ENCODE data around the gene ACAA1.
"Not testable (repeated sequence)": the region's sequence is repeated elsewhere in the genome, so short reads cannot be mapped to it uniquely, and the experiment has no call there.

Gene ACAA1

DNA sequence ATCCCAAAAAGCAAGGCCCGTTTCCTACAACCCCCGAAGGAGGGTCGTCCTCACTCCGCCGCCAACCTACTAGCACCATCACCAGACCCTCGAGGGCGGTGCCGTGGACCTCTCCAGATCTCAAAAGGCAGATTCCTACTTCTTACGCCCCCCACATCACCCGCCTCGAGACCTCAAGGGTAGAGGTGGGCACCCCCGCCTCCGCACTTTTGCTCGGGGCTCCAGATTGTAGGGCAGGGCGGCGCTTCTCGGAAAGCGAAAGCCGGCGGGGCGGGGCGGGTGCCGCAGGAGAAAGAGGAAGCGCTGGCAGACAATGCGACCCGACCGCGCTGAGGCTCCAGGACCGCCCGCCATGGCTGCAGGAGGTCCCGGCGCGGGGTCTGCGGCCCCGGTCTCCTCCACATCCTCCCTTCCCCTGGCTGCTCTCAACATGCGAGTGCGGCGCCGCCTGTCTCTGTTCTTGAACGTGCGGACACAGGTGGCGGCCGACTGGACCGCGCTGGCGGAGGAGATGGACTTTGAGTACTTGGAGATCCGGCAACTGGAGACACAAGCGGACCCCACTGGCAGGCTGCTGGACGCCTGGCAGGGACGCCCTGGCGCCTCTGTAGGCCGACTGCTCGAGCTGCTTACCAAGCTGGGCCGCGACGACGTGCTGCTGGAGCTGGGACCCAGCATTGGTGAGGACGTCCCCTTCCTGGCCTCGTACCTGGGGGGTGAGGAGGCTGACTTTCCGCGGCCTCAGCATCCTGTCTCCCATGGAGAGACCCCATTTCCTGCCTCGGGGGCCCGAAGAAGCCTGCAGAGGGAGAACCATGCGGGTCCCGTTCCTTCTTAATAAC is 1.6 kb upstream of the ACAA1 start, which contains the start of gene MYD88:
MYD88 (plus strand) TSS at position 313 of the 842 bp plus-strand sequence; CDS start at position 353, 40 bp downstream.
- DNase-seq (ENCODE audit: low spot score), result peak; percentile 82
- no peak for TF ChIP-seq CTCF (IDR thresholded peaks at IDR 0.05; ENCODE audit: extremely low read depth, missing control alignments)

- peak; percentile 48 for DNase-seq (ENCODE audit: low spot score)
- no peak for TF ChIP-seq CTCF (IDR thresholded peaks at IDR 0.05; ENCODE audit: extremely low read depth, missing control alignments)
These were observed 855 bp upstream of the ACAA1 start for GRCh38 chr3:38137615-38138348.

GRCh38 chr3:38136393-38136776 is 542 bp downstream of the ACAA1 start:
- no peak for TF ChIP-seq CTCF (IDR thresholded peaks at IDR 0.05; ENCODE audit: extremely low read depth, missing control alignments)
- peak; percentile 49 for DNase-seq (ENCODE audit: low spot score)

DNA sequence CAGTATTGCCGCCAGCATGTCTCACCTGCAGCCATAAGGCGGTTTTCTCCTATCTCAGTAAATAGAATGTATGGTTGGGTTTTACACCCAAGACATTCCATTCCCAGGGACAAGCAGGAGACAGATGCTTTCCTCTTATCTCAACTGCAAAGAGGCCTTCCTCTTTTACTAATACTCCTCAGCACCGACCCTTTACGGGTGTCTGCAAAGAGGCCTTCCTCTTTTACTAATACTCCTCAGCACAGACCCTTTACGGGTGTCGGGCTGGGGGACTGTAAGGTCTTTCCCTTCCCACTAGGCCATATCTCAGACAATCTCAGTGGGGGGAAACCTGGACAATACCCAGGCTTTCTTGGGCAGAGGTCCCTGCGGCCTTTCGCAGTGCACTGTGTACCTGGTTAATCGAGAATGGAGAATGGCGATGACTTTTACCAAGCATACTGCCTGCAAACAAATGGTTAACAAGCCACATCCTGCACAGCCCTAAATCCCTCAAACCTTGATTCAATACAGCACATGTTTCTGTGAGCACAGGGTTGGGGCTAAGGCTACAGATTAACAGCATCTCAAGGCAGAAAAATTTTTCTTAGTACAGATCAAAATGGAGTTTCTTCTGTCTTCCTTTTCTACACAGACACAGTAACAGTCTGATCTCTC is 1.2 kb downstream of the ACAA1 start:
- not testable (repeated sequence) for DNase-seq (ENCODE audit: low spot score)

- not testable (repeated sequence) for DNase-seq (ENCODE audit: low spot score)
These were observed 2.3 kb downstream of the ACAA1 start for GRCh38 chr3:38134517-38135143.

GRCh38 chr3:38133557-38134405 is 3.1 kb downstream of the ACAA1 start:
- no peak for DNase-seq (ENCODE audit: low spot score)
- TF ChIP-seq CTCF (IDR thresholded peaks at IDR 0.05; ENCODE audit: extremely low read depth, missing control alignments), result no peak

GRCh38 chr3:38133209-38133556 is 3.7 kb downstream of the ACAA1 start:
- DNase-seq (ENCODE audit: low spot score), result no peak
- no peak for TF ChIP-seq CTCF (IDR thresholded peaks at IDR 0.05; ENCODE audit: extremely low read depth, missing control alignments)

Data from GM20000 (cell line).